Measurements from ENCODE around the gene BYSL. TPM values are rescaled to one million over a fixed set of nuclear protein-coding genes. Genes with fewer than 3 reads are reported as not detected.

Gene BYSL
- total and polyA plus RNA-seq, 2 donors (not counting 3 experiments of a cell fraction or from before 2014, with no cell fraction given): 33.1 to 41.8 TPM

GRCh38 chr6:41871691-41872090 lies 49.6 kb upstream of the BYSL start:
- H3K36me3 ChIP-seq (ENCODE audit: control insufficient read depth in 2 of 2, extremely low read depth in 1 of 2, insufficient read depth in 2 of 2, low read length in 2 of 2): no peaks in the 10 kb centered on the region
- H3K9me3 ChIP-seq (replicated peaks; ENCODE audit: control insufficient read depth, insufficient read depth, low read length): no peaks in the 10 kb centered on the region
- no TSS peak for BruUV-seq (replicated peaks)
- no peak overlapping the region for H3K27ac ChIP-seq (ENCODE audit: insufficient read depth, low read depth, low read length)
- ChIA-PET CTCF (no interaction called here), POLR2A (no interaction called here)
- no peaks in the 10 kb centered on the region for H3K4me1 ChIP-seq (ENCODE audit: control insufficient read depth, extremely low read depth, insufficient read depth, low read length)
- H3K9ac ChIP-seq (replicated peaks; ENCODE audit: extremely low read depth, insufficient read depth, low read length): no peak overlapping the region
- H3K27me3 ChIP-seq (ENCODE audit: control insufficient read depth in 2 of 2, insufficient read depth in 2 of 2, low read length in 2 of 2): no peaks in the 10 kb centered on the region
- H2AFZ ChIP-seq (ENCODE audit: low read depth, low read length): no peak overlapping the region
- dilution Hi-C loops (cut with MboI; ENCODE audit: extremely low pct_ligation_motif_present, low sequenced_read_pairs): no loop called here
- no peak overlapping the region for H3K4me3 ChIP-seq (replicated peaks in 1 of 3; ENCODE audit: insufficient read depth in 1 of 3, low read depth in 1 of 3, low read length in 3 of 3)
- no peak overlapping the region for H3K4me2 ChIP-seq (ENCODE audit: insufficient read depth, low read length)
- intact Hi-C loops (cut with micrococcal nuclease): no loop called here
- H3K79me2 ChIP-seq (ENCODE audit: control insufficient read depth, insufficient read depth, low read length): no peaks in the 10 kb centered on the region
- FAIRE-seq (no peak), DNase-seq (ENCODE audit: low read depth, low spot score) (no peak)
- TF ChIP-seq FOS (IDR thresholded peaks at IDR 0.05; ENCODE audit: borderline replicate concordance, insufficient read depth, low read length): no peak
- no peak for TF ChIP-seq POLR2A (IDR thresholded peaks at IDR 0.05; ENCODE audit: low read depth, low read length)
- no peak for TF ChIP-seq EZH2 (IDR thresholded peaks at IDR 0.05; ENCODE audit: borderline replicate concordance, low read depth, low read length, severe bottlenecking)
- no peak for TF ChIP-seq MYC (IDR thresholded peaks at IDR 0.05; ENCODE audit: low read depth, low read length)
- no peak for TF ChIP-seq MAX (IDR thresholded peaks at IDR 0.05; ENCODE audit: insufficient read depth, insufficient read length)
- TF ChIP-seq GATA2 (IDR thresholded peaks at IDR 0.05; ENCODE audit: insufficient read depth, insufficient read length, low read depth, low read length): no peak
- no peak for TF ChIP-seq CTCF (IDR thresholded peaks at IDR 0.05; ENCODE audit: extremely low read depth in 1 of 2, insufficient read depth in 1 of 2, low read depth in 1 of 2, low read length in 2 of 2)
- TF ChIP-seq POLR2AphosphoS5 (IDR thresholded peaks at IDR 0.05; ENCODE audit: insufficient read depth, low read depth, low read length): no peak
- no peak for TF ChIP-seq JUN (IDR thresholded peaks at IDR 0.05; ENCODE audit: borderline replicate concordance, insufficient read depth, insufficient read length, low read depth)
- no peaks in the 10 kb centered on the region for H4K20me1 ChIP-seq (replicated peaks; ENCODE audit: control insufficient read depth, extremely low read depth, insufficient read depth, low read length)
- H3K9me1 ChIP-seq (replicated peaks; ENCODE audit: control insufficient read depth, extremely low read depth, insufficient read depth, low read length): no peaks in the 10 kb centered on the region

Measured in endothelial cell of umbilical vein (primary cell).